Liver (tissue), 3 donors: ENCODE measurements around the gene ISM1.
"Not testable (repeated sequence)": the region's sequence is repeated elsewhere in the genome, so short reads cannot be mapped to it uniquely, and the experiment has no call there.

Experiments used
- GABPA ChIP-seq, 2 donors: IDR thresholded peaks in 1 of 2; conservative IDR thresholded peaks in 1 of 2; 2 replicates each; pipeline ENCODE4 v1.6.1; 2016; ENCODE audit warnings: antibody characterized with exemption in 2 of 2, mild to moderate bottlenecking in 1 of 2, moderate library complexity in 1 of 2
- HNF4G ChIP-seq: IDR thresholded peaks from 2 replicates; pipeline ENCODE4 v1.6.1; 2016; ENCODE audit warnings: antibody characterized with exemption
- RAD21 ChIP-seq, 2 donors: IDR thresholded peaks; 2 replicates each; pipeline ENCODE4 v1.6.1; 2016; ENCODE audit warnings: antibody characterized with exemption in 2 of 2, mild to moderate bottlenecking in 2 of 2
- YY1 ChIP-seq: IDR thresholded peaks from 2 replicates; pipeline ENCODE4 v1.6.1; 2016; ENCODE audit warnings: antibody characterized with exemption, mild to moderate bottlenecking
- TF ChIP-seq, protein P1 (sequence below): IDR thresholded peaks from 2 replicates; pipeline ENCODE4 v1.6.1; 2016; ENCODE audit warnings: antibody characterized with exemption
- TF ChIP-seq, protein P2 (sequence below): fragments of 150-350 bp; IDR thresholded peaks from 2 replicates; pipeline ENCODE4 v1.5.1; 2017; ENCODE audit warnings: improper control_type of control experiment, low read depth, low read length; ENCODE audit not compliant: missing input control
- TF ChIP-seq, protein P3 (sequence below): IDR thresholded peaks from 2 replicates; pipeline ENCODE4 v1.6.1; 2016; ENCODE audit warnings: antibody characterized with exemption, mild to moderate bottlenecking
- donor health status: healthy.
- donor health status: healthy.

DNA sequence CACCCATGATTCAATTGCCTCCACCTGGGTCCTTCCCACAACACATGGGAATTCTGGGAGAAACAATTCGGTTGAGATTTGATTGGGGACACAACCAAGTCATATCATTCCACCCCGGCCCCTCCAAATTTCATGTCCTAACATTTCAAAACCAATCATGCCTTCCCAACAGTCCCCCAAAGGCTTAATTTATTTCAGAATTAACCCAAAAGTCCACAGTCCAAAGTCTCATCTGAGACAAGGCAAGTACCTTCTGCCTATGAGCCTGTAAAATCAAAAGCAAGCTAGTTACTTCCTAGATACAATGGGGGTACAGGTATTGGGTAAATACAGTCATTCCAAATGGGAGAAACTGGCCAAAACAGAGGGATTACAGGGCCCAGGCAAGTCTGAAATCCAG is 15.3 kb downstream of the ISM1 start:
- TF ChIP-seq, protein P1, sequence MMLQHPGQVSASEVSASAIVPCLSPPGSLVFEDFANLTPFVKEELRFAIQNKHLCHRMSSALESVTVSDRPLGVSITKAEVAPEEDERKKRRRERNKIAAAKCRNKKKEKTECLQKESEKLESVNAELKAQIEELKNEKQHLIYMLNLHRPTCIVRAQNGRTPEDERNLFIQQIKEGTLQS = not testable (repeated sequence)
- TF ChIP-seq, protein P2, sequence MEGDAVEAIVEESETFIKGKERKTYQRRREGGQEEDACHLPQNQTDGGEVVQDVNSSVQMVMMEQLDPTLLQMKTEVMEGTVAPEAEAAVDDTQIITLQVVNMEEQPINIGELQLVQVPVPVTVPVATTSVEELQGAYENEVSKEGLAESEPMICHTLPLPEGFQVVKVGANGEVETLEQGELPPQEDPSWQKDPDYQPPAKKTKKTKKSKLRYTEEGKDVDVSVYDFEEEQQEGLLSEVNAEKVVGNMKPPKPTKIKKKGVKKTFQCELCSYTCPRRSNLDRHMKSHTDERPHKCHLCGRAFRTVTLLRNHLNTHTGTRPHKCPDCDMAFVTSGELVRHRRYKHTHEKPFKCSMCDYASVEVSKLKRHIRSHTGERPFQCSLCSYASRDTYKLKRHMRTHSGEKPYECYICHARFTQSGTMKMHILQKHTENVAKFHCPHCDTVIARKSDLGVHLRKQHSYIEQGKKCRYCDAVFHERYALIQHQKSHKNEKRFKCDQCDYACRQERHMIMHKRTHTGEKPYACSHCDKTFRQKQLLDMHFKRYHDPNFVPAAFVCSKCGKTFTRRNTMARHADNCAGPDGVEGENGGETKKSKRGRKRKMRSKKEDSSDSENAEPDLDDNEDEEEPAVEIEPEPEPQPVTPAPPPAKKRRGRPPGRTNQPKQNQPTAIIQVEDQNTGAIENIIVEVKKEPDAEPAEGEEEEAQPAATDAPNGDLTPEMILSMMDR = not testable (repeated sequence)
- not testable (repeated sequence) for TF ChIP-seq GABPA (IDR thresholded peaks at IDR 0.05 in 1 of 2, conservative IDR thresholded peaks at IDR 0.05 in 1 of 2); HNF4G; YY1; RAD21 (IDR thresholded peaks at IDR 0.05)
- TF ChIP-seq, protein P3, sequence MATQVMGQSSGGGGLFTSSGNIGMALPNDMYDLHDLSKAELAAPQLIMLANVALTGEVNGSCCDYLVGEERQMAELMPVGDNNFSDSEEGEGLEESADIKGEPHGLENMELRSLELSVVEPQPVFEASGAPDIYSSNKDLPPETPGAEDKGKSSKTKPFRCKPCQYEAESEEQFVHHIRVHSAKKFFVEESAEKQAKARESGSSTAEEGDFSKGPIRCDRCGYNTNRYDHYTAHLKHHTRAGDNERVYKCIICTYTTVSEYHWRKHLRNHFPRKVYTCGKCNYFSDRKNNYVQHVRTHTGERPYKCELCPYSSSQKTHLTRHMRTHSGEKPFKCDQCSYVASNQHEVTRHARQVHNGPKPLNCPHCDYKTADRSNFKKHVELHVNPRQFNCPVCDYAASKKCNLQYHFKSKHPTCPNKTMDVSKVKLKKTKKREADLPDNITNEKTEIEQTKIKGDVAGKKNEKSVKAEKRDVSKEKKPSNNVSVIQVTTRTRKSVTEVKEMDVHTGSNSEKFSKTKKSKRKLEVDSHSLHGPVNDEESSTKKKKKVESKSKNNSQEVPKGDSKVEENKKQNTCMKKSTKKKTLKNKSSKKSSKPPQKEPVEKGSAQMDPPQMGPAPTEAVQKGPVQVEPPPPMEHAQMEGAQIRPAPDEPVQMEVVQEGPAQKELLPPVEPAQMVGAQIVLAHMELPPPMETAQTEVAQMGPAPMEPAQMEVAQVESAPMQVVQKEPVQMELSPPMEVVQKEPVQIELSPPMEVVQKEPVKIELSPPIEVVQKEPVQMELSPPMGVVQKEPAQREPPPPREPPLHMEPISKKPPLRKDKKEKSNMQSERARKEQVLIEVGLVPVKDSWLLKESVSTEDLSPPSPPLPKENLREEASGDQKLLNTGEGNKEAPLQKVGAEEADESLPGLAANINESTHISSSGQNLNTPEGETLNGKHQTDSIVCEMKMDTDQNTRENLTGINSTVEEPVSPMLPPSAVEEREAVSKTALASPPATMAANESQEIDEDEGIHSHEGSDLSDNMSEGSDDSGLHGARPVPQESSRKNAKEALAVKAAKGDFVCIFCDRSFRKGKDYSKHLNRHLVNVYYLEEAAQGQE = not testable (repeated sequence)
